ENCODE measurements around the gene MS4A15. TPM values are rescaled to one million over a fixed set of nuclear protein-coding genes. Genes with fewer than 3 reads are reported as not detected.

Gene MS4A15
- total RNA-seq, 3 donors from 2014 or later (not counting 1 experiment from before 2014, with no cell fraction given) = not detected

- Mint-ChIP-seq H3K4me3 (no peak overlapping the region), H3K27me3 (ENCODE audit: low read depth in 2 of 2) (peaks cover 19 to 30% of the 10 kb centered on the region in 2 donors), H3K9me3 (no peaks in the 10 kb centered on the region), H3K4me1 (no peaks in the 10 kb centered on the region), H3K27ac (no peak overlapping the region), H3K36me3 (no peaks in the 10 kb centered on the region)
- TF ChIP-seq CTCF (IDR thresholded peaks at IDR 0.05) = no peak
- intact Hi-C loops (cut with micrococcal nuclease) = no loop called here
- ATAC-seq (no peak), DNase-seq (no peak)
- Histone ChIP-seq H3K27me3 (ENCODE audit: control insufficient read depth, insufficient read depth, low read length) (no peaks in the 10 kb centered on the region), H3K36me3 (ENCODE audit: control insufficient read depth, insufficient read depth, low read length) (no peaks in the 10 kb centered on the region), H3K27ac (ENCODE audit: low read length) (no peak overlapping the region), H3K4me3 (ENCODE audit: low read length) (no peak overlapping the region), H3K9me3 (ENCODE audit: control insufficient read depth, insufficient read depth, low read length) (no peaks in the 10 kb centered on the region), H3K4me1 (ENCODE audit: control insufficient read depth, insufficient read depth, low read length) (no peaks in the 10 kb centered on the region)
- 78% methylated on average over 3 of the region's 4 CpGs for WGBS (ENCODE audit: insufficient coverage)
Observed at GRCh38 chr11:60761436-60762190, 4.9 kb downstream of the MS4A15 start.

- Histone ChIP-seq H3K27me3 (ENCODE audit: control insufficient read depth, insufficient read depth, low read length) (no peaks in the 10 kb centered on the region), H3K27ac (ENCODE audit: low read length) (no peak overlapping the region), H3K4me3 (ENCODE audit: low read length) (no peak overlapping the region), H3K36me3 (ENCODE audit: control insufficient read depth, insufficient read depth, low read length) (no peaks in the 10 kb centered on the region), H3K9me3 (ENCODE audit: control insufficient read depth, insufficient read depth, low read length) (no peaks in the 10 kb centered on the region), H3K4me1 (ENCODE audit: control insufficient read depth, insufficient read depth, low read length) (no peaks in the 10 kb centered on the region)
- H3K4me3 Mint-ChIP-seq = no peak overlapping the region
- no peaks in the 10 kb centered on the region for H3K4me1 Mint-ChIP-seq
- no peaks in the 10 kb centered on the region for H3K9me3 Mint-ChIP-seq
- ATAC-seq (no peak), DNase-seq (no peak)
- H3K27me3 Mint-ChIP-seq (ENCODE audit: low read depth in 2 of 2) = peaks cover 22 to 30% of the 10 kb centered on the region in 2 donors
- H3K27ac Mint-ChIP-seq = no peak overlapping the region
- H3K36me3 Mint-ChIP-seq = no peaks in the 10 kb centered on the region
- TF ChIP-seq CTCF (IDR thresholded peaks at IDR 0.05) = no peak
- intact Hi-C loops (cut with micrococcal nuclease) = no loop called here
- WGBS (ENCODE audit: insufficient coverage) = 61% methylated on average over 11 of the region's 11 CpGs
Observed at GRCh38 chr11:60762851-60763691, 6.4 kb downstream of the MS4A15 start.

GRCh38 chr11:60763692-60764369, 7.2 kb downstream of the MS4A15 start:
- no peak for TF ChIP-seq CTCF (IDR thresholded peaks at IDR 0.05)
- H3K27me3 Mint-ChIP-seq (ENCODE audit: low read depth in 2 of 2) = peaks cover 21 to 32% of the 10 kb centered on the region in 2 donors
- H3K27ac Mint-ChIP-seq = no peak overlapping the region
- DNase-seq (no peak), ATAC-seq (no peak)
- H3K36me3 ChIP-seq (ENCODE audit: control insufficient read depth, insufficient read depth, low read length) = no peaks in the 10 kb centered on the region
- H3K9me3 Mint-ChIP-seq = no peaks in the 10 kb centered on the region
- no peak overlapping the region for H3K27ac ChIP-seq (ENCODE audit: low read length)
- no peaks in the 10 kb centered on the region for H3K27me3 ChIP-seq (ENCODE audit: control insufficient read depth, insufficient read depth, low read length)
- no peaks in the 10 kb centered on the region for H3K9me3 ChIP-seq (ENCODE audit: control insufficient read depth, insufficient read depth, low read length)
- no peaks in the 10 kb centered on the region for H3K4me1 Mint-ChIP-seq
- intact Hi-C loops (cut with micrococcal nuclease) = no loop called here
- H3K4me3 ChIP-seq (ENCODE audit: low read length) = no peak overlapping the region
- no peak overlapping the region for H3K4me3 Mint-ChIP-seq
- H3K4me1 ChIP-seq (ENCODE audit: control insufficient read depth, insufficient read depth, low read length) = no peaks in the 10 kb centered on the region
- H3K36me3 Mint-ChIP-seq = no peaks in the 10 kb centered on the region
- WGBS (ENCODE audit: insufficient coverage) = 88% methylated on average over 10 of the region's 11 CpGs
